HG02763 (cell line): Measurements from ENCODE around the gene TNFAIP8L1.

Experiments
- ATAC-seq: cut with Tn5 transposase; IDR thresholded peaks from one replicate; pipeline ENCODE4 v1.9.1; 2021; ENCODE audit warnings: mild to moderate bottlenecking, moderate library complexity; ENCODE audit not compliant: unreplicated experiment

TNFAIP8L1 gene

DNA sequence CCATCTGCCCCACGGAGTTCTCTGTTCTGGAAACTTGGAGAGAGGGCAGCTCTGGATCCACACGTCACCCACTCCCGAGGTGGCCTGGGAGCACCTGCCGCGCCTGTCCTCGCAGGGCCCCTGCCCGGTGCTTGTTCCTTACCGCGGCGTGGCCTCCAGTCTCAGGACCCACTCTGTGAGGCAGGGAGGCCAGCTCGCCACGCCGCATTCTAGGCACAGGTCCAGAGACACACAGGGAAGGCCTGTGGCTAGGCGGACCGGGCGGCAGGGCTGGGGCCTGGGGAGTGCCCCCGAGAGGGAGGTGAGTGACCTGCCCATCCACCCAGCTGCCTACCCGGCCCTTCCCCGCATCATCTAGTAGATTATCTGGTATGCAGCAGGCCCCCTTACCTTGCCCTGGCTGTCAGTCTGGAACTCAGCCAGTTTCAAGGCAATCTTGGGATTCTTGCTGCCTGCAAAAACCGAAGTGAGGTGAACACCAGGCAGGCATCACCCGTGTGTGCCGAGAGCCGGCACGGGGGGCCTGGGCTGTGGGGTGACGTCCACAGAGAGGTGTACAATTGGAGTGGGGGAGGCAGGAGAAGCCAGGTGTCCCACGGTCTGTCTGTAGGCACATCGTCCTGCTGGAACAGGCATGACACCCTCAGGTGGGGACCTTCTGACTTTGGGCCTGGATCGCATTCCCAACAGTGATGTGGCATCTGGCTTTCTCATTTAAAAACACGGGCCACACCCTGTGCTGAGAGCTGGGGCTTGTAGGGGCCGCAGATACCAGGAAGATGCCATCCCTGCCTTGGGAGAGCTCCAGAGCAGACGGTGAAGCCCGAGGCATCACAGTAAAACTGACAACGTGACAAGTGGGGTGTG lies 60.7 kb downstream of the TNFAIP8L1 start:
- no peak for ATAC-seq

DNA sequence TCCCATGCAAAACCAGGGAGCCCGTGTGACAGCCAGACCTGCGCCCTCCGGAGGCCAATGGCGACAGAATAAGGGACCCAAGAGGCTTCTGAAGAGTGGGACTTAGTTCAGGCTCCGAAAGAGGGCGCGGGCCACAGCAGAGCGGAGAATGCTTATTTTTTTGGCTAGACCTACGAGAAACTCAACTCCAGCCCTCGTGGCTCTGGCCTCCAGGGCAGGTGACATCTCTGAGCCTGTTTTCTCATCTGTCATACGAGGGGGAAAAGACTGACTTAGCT lies 61.3 kb downstream of the TNFAIP8L1 start:
- no peak for ATAC-seq

DNA sequence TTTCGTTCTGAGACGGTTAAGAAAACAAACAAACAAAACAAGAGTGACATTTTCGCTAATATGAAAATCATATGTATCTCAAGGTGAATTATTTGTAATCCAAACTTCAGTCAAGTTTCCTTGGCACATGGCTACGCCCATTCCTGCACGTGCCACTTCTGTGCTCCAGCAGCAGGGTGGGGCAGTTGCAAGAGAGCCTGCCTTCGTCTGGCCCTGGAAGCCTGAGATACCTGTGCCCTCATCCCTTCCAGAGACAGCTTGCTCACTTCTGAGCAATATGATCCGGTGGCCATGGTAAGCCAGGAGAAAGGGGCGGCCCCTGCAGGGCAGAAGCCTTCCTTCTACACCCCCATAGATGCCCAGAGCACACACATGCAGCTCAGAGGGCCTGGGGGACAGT lies 62.2 kb downstream of the TNFAIP8L1 start:
- ATAC-seq = no peak

DNA sequence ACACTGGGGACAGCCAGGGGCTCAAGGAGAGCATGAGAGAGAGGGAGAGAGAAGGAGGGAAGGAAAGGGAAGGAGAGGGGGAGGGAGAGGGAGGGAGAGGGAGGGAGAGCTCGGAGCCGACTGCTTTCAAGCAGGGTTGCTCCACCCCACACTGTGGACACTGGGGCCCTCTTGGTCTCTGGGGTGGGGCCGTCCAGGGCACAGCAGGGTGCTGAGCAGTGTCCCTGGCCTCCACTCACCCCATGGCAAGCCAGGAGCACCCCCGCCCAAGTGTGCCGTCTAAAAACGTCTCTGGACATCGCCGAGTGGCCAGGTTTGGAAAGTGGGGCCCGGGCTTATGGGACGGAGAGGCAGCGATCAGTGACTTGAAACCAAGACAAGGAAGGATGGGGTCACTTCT lies 63.4 kb downstream of the TNFAIP8L1 start:
- no peak for ATAC-seq

DNA sequence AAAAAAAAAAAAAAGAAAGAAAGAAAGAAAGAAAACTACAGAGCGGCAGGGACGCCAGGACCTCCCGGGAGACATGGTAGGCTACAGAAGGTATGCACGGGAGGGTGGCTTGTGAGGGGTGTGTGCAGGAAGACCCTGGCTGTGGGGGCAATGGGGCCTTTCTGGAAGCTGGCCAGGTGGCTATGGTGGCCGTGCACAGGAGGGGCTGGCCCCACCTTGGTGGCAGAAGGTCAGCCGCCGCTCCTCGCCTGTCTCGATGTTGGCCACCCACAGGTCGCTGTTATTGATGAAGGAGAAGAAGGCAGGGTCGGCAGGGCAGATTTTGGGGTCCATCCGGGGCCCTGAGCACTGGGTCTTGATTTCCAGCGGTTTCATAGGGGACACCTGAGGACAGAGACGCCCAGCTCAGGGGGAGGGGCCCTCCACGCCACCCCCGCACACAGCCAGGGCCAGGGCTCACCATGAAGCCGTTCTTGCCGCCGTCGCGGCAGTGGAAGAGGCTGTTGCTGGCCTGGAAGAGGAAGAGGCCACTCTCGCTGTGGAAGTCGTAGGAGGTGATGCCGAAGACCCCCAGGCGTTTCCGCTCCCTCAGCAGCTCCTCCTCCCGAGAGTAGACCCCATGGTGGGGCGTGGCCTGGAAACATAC lies 64.5 kb downstream of the TNFAIP8L1 start:
- no peak for ATAC-seq

GRCh38 chr19:4704317-4704673 lies 65.0 kb downstream of the TNFAIP8L1 start:
- no peak for ATAC-seq
